NCI-H128 (cell line): Measurements from ENCODE around the gene AFAP1L2.

Experiments
- DNase-seq: peaks from one replicate; lab custom pipeline; 2025; ENCODE audit not compliant: unreplicated experiment; lab: John Stamatoyannopoulos, UW

AFAP1L2 gene

DNA sequence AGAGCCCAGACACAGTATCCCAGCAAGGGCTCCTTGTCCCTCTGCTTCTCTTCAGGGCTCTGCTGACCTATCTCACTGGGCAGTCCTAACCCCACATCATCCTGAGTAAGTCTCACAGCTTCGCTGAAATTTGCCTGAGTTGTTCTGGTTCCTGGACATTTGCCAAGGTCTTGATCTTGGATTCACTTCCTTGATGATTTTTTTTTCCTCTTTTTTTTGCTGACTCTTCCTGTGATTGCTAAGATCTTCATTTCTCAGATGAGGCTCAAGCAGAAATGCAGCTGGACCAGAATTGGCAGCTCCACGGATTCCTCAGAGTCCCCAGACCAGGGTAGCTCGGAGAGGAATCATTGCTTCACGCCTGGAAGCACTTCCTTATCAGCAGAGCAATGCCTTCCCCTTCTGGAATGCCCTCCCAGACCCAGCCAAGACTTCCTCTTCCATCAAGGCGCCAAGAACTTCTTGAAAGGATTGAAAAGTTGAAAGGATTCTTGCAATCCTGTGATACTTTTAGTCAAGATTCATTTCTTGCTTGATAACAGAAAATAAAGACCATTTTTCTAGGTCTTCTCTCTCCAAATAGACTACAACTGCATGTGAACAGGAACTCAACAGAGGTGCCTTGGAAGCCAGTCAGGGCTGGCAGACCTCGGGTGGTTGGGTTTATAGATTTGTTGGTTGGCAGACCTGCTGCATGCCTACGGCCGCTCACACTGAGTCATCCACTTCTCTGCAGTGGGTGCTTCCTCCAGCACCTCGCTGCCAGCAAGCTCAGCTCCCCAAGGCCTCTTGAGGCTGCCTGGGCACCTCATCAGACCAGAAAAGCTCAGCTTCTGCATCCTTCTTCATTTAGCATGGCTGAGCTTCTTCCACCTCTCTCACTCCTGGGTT, 8.8 kb upstream of the AFAP1L2 start:
- DNase-seq = no peak

DNA sequence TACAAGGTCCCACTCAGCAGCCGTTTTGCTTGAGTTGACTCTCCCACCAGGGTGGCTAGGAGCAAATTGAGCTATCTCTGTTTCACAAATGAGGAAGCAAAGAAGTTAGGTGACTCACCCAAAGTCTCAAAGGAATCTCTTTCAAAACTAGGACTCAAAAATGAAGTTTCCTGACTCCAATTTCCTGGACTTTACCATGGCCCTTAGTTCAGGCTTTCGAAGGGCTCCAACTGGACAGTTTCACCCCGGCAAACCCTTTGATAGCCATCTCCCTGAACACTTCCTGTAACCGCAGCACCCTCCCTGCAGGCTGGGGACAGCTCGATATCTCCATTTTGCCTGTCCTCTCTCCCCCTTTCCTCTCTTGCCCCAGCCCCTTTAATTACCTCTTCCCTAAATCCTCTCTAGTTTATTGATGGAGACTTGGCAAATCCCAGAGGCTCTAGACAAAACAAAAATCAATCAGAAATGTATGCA, 4.7 kb upstream of the AFAP1L2 start:
- DNase-seq = no peak

DNA sequence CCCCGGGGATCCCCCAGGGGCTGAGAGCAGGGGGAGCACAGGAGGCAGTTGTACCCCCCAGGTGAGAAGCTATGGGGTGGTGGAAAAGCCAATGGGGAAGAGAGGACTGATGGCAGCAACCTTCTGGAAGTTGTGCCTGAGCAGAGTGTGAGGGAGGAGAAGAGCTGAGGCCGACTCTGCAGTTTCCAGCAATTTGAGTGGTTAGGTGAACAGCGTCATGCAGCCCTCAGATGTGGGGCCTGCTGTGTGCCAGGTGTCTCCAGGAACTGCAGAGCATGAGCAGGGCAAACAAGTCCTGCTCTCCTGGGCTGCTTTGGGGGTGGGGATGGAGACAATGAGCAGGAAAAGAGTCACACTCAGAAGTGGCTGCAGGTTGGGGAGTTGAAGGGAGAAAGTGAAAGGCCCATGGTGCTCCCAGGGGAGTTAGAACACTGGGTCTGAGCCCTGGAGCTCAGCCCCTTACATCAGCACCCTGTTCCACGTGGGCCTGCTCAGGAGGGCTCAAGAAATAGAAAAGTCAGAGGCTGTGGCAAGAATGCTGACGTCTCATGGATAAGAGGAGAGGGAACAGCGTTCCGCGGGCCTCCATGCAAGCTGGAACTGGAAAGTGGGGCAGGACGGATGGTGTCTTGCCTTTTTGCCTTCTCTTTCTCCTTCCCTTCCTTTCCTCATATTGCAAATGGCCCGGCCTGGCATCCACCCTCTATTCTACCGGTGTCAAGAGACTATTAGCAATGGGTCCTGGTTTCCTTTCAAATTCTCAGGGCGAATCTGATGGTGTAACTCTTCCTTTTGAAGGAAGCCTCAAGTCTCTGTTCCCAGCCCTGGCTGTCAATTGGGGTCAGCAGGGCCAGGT, 4.0 kb upstream of the AFAP1L2 start:
- DNase-seq = no peak

DNA sequence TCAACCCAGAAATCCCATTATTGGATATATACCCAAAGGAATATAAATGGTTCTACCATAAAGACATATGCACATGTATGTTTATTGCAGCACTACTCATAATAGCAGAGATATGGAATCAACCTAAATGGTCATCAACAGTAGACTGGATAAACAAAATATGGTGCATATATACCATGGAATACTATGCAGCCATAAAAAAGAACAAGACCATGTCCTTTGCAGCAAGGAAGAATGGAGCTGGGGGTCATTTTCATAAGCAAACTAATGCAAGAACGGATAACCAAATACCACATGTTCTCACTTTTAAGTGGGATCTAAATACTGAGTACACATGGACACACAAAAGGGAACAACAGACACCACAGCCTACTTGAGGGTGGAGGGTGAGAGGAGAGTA, 2.2 kb upstream of the AFAP1L2 start:
- DNase-seq = no peak

DNA sequence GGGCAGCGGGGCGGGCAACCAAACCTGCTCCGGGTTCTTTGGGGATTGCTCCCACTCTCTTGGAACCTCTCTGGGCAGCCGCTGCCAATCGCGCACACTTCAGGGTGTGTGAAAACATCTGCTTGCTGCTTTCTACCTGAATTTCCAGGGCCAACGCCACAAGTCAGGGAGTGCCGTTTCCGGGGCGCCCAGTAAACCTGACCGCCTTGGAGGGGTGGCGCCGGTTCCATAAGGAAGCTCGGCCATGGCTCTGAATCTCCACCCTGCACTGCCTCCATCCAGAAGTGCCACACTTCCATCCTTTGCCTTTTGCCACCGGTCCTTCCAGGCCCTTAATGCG, 679 bp upstream of the AFAP1L2 start:
- no peak for DNase-seq

GRCh38 chr10:114403541-114404161, 651 bp downstream of the AFAP1L2 start:
- DNase-seq = no peak

GRCh38 chr10:114402871-114403540, 1.3 kb downstream of the AFAP1L2 start:
- no peak for DNase-seq

GRCh38 chr10:114402233-114402632, 2.1 kb downstream of the AFAP1L2 start:
- no peak for DNase-seq

DNA sequence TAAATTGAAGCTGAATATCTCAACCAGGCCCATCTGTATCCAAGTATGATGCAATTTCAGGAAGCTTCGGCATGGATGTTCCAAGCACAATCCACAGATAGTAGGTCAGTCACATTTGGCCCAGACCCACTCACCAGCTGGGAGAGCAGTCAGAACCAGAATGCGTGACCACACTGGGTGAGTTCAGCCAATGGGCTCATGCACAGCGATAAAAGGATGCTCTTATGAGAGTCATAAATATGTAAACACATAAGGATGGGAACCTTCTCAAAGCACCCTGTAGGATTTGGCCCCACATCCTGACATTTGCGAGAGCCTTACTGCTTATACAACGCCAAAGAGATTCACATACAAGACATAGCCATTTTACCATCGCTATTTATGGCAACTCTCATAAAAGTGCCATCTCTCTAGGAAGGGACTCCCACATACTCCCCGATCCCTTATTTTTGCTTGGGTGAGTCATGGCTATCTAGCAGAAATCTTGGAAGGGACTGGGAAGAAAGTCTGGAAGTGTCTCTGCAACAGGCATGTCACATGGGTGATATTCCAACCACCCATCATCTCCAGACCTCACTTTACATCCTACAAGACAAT, 3.0 kb downstream of the AFAP1L2 start:
- no peak for DNase-seq

DNA sequence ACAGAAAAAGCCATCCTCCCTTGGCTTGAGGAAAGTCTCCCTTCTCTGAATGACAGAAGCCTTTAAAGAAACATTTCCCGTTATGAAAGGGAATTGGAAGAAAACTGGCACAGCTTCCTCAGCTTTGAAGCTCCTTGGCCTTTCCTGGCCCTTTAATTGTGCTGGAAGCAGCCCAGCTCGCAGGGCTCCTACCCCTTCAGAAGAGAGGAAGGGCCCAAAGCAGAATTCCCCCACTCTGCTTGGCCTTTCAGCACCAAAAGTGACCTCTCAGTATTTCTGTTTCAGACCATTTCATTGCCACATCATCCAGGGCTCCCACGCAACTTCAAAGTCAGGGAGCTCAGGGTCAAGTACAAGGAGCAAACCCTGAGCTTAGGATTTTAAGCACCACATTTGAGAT, 4.2 kb downstream of the AFAP1L2 start:
- DNase-seq = no peak

GRCh38 chr10:114399576-114399975, 4.7 kb downstream of the AFAP1L2 start:
- no peak for DNase-seq

GRCh38 chr10:114398587-114399331, 5.5 kb downstream of the AFAP1L2 start:
- DNase-seq = no peak

GRCh38 chr10:114397651-114398145, 6.6 kb downstream of the AFAP1L2 start:
- no peak for DNase-seq

GRCh38 chr10:114396464-114396863, 7.8 kb downstream of the AFAP1L2 start:
- DNase-seq = no peak

DNA sequence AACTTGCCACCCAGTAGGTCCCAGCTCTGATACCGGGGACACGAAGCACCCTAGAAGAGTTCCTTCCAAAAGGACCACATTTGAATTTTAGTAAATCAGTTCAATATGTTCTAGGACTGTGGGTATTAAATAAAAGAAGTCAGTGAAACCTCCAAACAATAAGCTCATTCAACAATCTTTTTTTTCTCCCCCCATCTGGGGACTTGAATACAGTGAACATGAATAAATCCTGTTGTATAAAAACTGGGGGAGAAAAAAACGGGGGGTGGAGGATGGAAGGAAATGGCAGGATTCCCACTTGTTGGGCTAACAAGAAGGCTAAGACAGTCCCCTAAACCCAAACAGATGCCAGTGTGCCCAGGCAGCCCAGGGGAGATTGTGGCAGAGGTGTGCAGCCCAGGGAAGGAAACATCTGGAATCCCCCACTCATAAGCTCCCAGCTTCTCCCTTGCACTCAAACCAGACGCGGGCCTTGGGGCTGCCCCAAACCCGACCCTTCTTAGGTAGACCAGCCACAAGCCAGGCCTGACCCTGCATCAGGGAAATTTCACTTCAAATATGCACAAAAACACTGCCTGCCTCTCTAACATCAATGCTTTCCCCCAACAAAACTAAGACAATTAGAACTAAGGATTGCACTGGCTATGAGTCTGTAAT, 8.8 kb downstream of the AFAP1L2 start:
- no peak for DNase-seq

- DNase-seq = no peak
These were observed 9.8 kb downstream of the AFAP1L2 start for GRCh38 chr10:114394531-114394930.

GRCh38 chr10:114393886-114394285, 10.4 kb downstream of the AFAP1L2 start:
- DNase-seq = no peak

DNA sequence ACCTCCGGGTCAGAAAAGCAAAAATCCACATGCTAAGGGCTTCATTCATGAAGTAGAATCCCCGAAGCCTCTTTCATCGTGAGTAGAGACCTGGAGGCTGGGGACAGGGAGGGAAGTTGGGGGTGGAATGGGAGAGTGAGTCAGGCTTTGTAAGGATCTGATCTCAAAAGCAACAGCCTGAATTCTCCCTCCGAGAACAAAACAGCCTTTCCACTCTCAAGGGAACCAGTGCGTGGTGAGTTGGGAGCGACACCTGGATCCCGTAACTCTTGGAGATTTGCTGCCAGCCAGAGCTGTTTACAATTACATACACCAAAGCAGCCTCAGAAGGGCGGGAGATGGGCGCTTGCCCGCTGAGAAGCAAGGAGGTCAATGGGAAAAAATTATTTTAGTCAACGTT, 10.8 kb downstream of the AFAP1L2 start:
- no peak for DNase-seq

GRCh38 chr10:114392112-114392835, 12.0 kb downstream of the AFAP1L2 start:
- no peak for DNase-seq
